ENCODE measurements around the gene HNF1A. TPM values are rescaled to one million over a fixed set of nuclear protein-coding genes. Genes with fewer than 3 reads are reported as not detected.
"Not testable (repeated sequence)": the region's sequence is repeated elsewhere in the genome, so short reads cannot be mapped to it uniquely, and the experiment has no call there.

Gene HNF1A
- total RNA-seq, 2 donors from 2014 or later: not detected

GRCh38 chr12:121030576-121031212 lies 52.4 kb downstream of the HNF1A start:
- intact Hi-C loops (cut with DNase I): no loop called here
- DNase-seq (ENCODE audit: low spot score): peak; percentile 29

GRCh38 chr12:121033625-121034349 lies 55.4 kb downstream of the HNF1A start:
- peak; percentile 72 for DNase-seq (ENCODE audit: low spot score)
- intact Hi-C loops (cut with DNase I): no loop called here

GRCh38 chr12:121034616-121035305 lies 56.4 kb downstream of the HNF1A start:
- intact Hi-C loops (cut with DNase I): no loop called here
- DNase-seq (ENCODE audit: low spot score): peak; percentile 17

GRCh38 chr12:121036810-121037326 lies 58.5 kb downstream of the HNF1A start:
- peak; percentile 5 for DNase-seq (ENCODE audit: low spot score)
- intact Hi-C loops (cut with DNase I): no loop called here

GRCh38 chr12:121038861-121039668 lies 60.7 kb downstream of the HNF1A start, which contains the start of gene OASL:
TSS of gene OASL (minus strand) at chr12:121039246. CDS start at chr12:121038971, 275 bp downstream.
- DNase-seq (ENCODE audit: low spot score): peak; percentile 79
- intact Hi-C loops (cut with DNase I): no loop called here

GRCh38 chr12:121043067-121043466 lies 64.7 kb downstream of the HNF1A start:
- intact Hi-C loops (cut with DNase I): no loop called here

GRCh38 chr12:121047400-121047799 lies 69.1 kb downstream of the HNF1A start:
- DNase-seq (ENCODE audit: low spot score): not testable (repeated sequence)
- intact Hi-C loops (cut with DNase I): loop anchor here in 1 of 2 donors (5.0 kb wide), 1 partner anchor 410 kb away; no protein-coding TSS in a partner anchor

More at GRCh38 chr12:121043067-121043466, 64.7 kb downstream of the HNF1A start:
- no peak for DNase-seq (ENCODE audit: low spot score)

GRCh38 chr12:121048442-121048841 lies 70.1 kb downstream of the HNF1A start:
- DNase-seq (ENCODE audit: low spot score): no peak
- intact Hi-C loops (cut with DNase I): loop anchor here in 1 of 2 donors (5.0 kb wide), 1 partner anchor 411 kb away; no protein-coding TSS in a partner anchor

- intact Hi-C loops (cut with DNase I): no loop called here
- DNase-seq (ENCODE audit: low spot score): no peak
These were observed 72.4 kb downstream of the HNF1A start for GRCh38 chr12:121050725-121051124.

Other genes with a start within 250 kb of the HNF1A start
- gene SPPL3, start 74.2 kb upstream of the HNF1A start, total RNA-seq: 10 to 100 TPM; 31.6 TPM
- gene C12orf43, start 37.9 kb downstream of the HNF1A start, total RNA-seq: 10 to 100 TPM; 13.7 to 15.7 TPM
- gene OASL, start 60.7 kb downstream of the HNF1A start, total RNA-seq: 1 to 10 TPM in 1 of 2 donors, under 1 TPM in 1; 0.42 to 1.4 TPM
- gene P2RX7, start 154.3 kb downstream of the HNF1A start, total RNA-seq: 1 to 10 TPM; 4.5 to 5.0 TPM
- gene P2RX4, start 231.6 kb downstream of the HNF1A start, total RNA-seq: 10 to 100 TPM; 18.3 to 20.3 TPM